Measurements from ENCODE around the gene SAFB.

SAFB gene

DNA sequence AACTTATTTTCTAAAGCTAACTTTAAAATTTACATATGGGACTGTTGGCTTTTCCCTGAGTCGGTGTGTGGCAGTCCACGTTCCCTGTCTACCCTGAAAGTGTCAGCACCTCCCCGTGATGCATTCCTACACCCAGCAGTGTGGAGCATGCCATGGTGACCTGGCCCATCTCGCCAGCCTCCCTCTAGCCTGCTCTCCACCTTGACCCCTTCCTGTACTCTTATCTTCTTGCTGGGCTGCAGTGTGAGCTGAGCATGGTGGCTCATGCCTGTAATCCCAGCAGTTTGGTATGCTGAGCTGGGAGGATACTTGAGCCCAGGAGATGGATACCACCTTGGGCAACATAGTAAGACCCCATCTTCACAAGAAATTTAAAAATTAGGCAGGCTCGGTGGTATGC, 32.0 kb downstream of the SAFB start:
- Histone ChIP-seq H2BK5ac (ENCODE audit: low read length) (no peak overlapping the region), H3K9me3 (replicated peaks in 1 of 2; ENCODE audit: control insufficient read depth in 2 of 2, insufficient read depth in 1 of 2, low read depth in 1 of 2, low read length in 2 of 2) (no peaks in the 10 kb centered on the region), H3K23ac (ENCODE audit: low read depth, low read length, poor library complexity) (no peak overlapping the region), H3K9ac (ENCODE audit: low read depth, low read length, poor library complexity) (no peak overlapping the region), H3K4me1 (ENCODE audit: control insufficient read depth in 2 of 2, insufficient read depth in 1 of 2, low read depth in 1 of 2, low read length in 2 of 2) (no peaks in the 10 kb centered on the region), H3K4me3 (ENCODE audit: low read length in 2 of 2) (no peak overlapping the region), H2BK15ac (ENCODE audit: low read length) (no peak overlapping the region), H2BK12ac (ENCODE audit: low read length) (no peak overlapping the region), H3K79me1 (ENCODE audit: low read depth, low read length) (peaks cover 7% of the 10 kb centered on the region), H2BK120ac (ENCODE audit: low read depth, low read length) (no peak overlapping the region), H3K14ac (ENCODE audit: low read length) (no peak overlapping the region), H2AFZ (ENCODE audit: low read length) (no peak overlapping the region), H3K27ac (replicated peaks; ENCODE audit: low read length) (no peak overlapping the region), H2AK5ac (ENCODE audit: low read depth, low read length) (no peak overlapping the region), H4K91ac (ENCODE audit: low read depth, low read length, poor library complexity) (no peak overlapping the region), H3K4ac (ENCODE audit: low read length) (no peak overlapping the region), H3K4me2 (ENCODE audit: insufficient read depth, low read length, poor library complexity, severe bottlenecking) (no peak overlapping the region), H4K8ac (ENCODE audit: low read depth, low read length) (no peak overlapping the region), H3K36me3 (replicated peaks in 1 of 2; ENCODE audit: control insufficient read depth in 2 of 2, insufficient read depth in 2 of 2, low read length in 2 of 2) (peaks cover 59 to 95% of the 10 kb centered on the region in 2 donors), H3K27me3 (ENCODE audit: control insufficient read depth in 3 of 3, insufficient read depth in 3 of 3, low read depth in 1 of 3, low read length in 3 of 3) (no peaks in the 10 kb centered on the region), H3K18ac (ENCODE audit: low read length) (no peak overlapping the region)
- no CpG with 5 or more reads among the region's 5 CpGs for WGBS, 2 donors (ENCODE audit: extremely low coverage in 2 of 2, insufficient read length in 2 of 2, insufficient replicate concordance in 1 of 2)
- no peak for DNase-seq (ENCODE audit: low spot score)

DNA sequence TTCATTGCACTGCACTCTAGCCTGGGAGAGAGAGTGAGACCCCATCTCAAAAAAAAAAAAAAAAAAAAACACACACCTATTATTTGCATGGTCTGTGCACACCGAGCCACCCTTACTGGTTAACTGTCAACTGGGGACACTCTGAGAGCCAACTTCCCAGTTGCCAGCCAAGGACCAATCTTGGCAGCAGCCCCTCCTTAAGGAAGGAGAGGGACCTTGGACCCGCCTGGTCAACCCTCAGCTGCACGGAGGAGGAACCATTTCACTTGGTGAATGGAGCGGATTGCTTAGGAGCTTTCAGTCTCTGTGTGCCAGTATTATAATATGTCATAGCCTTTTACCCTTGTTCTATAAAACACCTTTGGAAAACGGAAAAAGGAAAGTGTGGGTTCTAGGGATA, 32.5 kb downstream of the SAFB start:
- Histone ChIP-seq H2AK5ac (ENCODE audit: low read depth, low read length) (no peak overlapping the region), H3K79me1 (ENCODE audit: low read depth, low read length) (peaks cover 7% of the 10 kb centered on the region), H4K91ac (ENCODE audit: low read depth, low read length, poor library complexity) (no peak overlapping the region), H3K4me1 (ENCODE audit: control insufficient read depth in 2 of 2, insufficient read depth in 1 of 2, low read depth in 1 of 2, low read length in 2 of 2) (no peaks in the 10 kb centered on the region), H3K36me3 (replicated peaks in 1 of 2; ENCODE audit: control insufficient read depth in 2 of 2, insufficient read depth in 2 of 2, low read length in 2 of 2) (peaks cover 57 to 95% of the 10 kb centered on the region in 2 donors), H4K8ac (ENCODE audit: low read depth, low read length) (no peak overlapping the region), H3K27me3 (ENCODE audit: control insufficient read depth in 3 of 3, insufficient read depth in 3 of 3, low read depth in 1 of 3, low read length in 3 of 3) (no peaks in the 10 kb centered on the region), H2BK12ac (ENCODE audit: low read length) (no peak overlapping the region), H3K9me3 (replicated peaks in 1 of 2; ENCODE audit: control insufficient read depth in 2 of 2, insufficient read depth in 1 of 2, low read depth in 1 of 2, low read length in 2 of 2) (no peaks in the 10 kb centered on the region), H2AFZ (ENCODE audit: low read length) (no peak overlapping the region), H2BK15ac (ENCODE audit: low read length) (no peak overlapping the region), H2BK120ac (ENCODE audit: low read depth, low read length) (no peak overlapping the region), H3K4me2 (ENCODE audit: insufficient read depth, low read length, poor library complexity, severe bottlenecking) (no peak overlapping the region), H3K27ac (replicated peaks; ENCODE audit: low read length) (no peak overlapping the region), H3K4ac (ENCODE audit: low read length) (no peak overlapping the region), H2BK5ac (ENCODE audit: low read length) (no peak overlapping the region), H3K14ac (ENCODE audit: low read length) (no peak overlapping the region), H3K23ac (ENCODE audit: low read depth, low read length, poor library complexity) (no peak overlapping the region), H3K4me3 (ENCODE audit: low read length in 2 of 2) (no peak overlapping the region), H3K18ac (ENCODE audit: low read length) (no peak overlapping the region), H3K9ac (ENCODE audit: low read depth, low read length, poor library complexity) (no peak overlapping the region)
- no CpG with 5 or more reads among the region's 5 CpGs for WGBS, 2 donors (ENCODE audit: extremely low coverage in 2 of 2, insufficient read length in 2 of 2, insufficient replicate concordance in 1 of 2)
- DNase-seq (ENCODE audit: low spot score) = no peak

DNA sequence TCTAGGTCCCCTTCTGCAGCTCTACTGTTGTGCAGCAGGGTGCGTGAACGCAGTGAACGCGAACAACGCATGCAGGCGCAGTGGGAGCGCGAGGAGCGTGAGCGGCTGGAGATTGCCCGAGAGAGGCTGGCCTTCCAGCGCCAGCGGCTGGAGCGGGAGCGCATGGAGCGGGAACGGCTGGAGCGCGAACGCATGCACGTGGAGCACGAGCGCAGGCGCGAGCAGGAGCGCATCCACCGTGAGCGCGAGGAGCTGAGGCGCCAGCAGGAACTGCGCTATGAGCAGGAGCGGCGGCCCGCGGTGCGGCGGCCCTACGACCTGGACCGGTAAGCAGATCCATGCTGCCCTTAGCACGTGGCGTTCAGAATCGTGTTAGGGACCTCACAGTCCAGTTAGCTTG, 38.6 kb downstream of the SAFB start:
- Histone ChIP-seq H2BK15ac (ENCODE audit: low read length) (no peak overlapping the region), H3K79me1 (ENCODE audit: low read depth, low read length) (peaks cover 4% of the 10 kb centered on the region), H3K14ac (ENCODE audit: low read length) (no peak overlapping the region), H3K9me3 (replicated peaks in 1 of 2; ENCODE audit: control insufficient read depth in 2 of 2, insufficient read depth in 1 of 2, low read depth in 1 of 2, low read length in 2 of 2) (no peaks in the 10 kb centered on the region), H4K8ac (ENCODE audit: low read depth, low read length) (no peak overlapping the region), H3K27ac (replicated peaks; ENCODE audit: low read length) (no peak overlapping the region), H2AFZ (ENCODE audit: low read length) (no peak overlapping the region), H3K23ac (ENCODE audit: low read depth, low read length, poor library complexity) (peak overlapping the region; percentile 73), H4K91ac (ENCODE audit: low read depth, low read length, poor library complexity) (no peak overlapping the region), H3K27me3 (ENCODE audit: control insufficient read depth in 3 of 3, insufficient read depth in 3 of 3, low read depth in 1 of 3, low read length in 3 of 3) (no peaks in the 10 kb centered on the region), H3K18ac (ENCODE audit: low read length) (no peak overlapping the region), H3K4me3 (ENCODE audit: low read length in 2 of 2) (no peak overlapping the region), H2BK12ac (ENCODE audit: low read length) (peak overlapping the region; percentile 10), H3K4me1 (ENCODE audit: control insufficient read depth in 2 of 2, insufficient read depth in 1 of 2, low read depth in 1 of 2, low read length in 2 of 2) (no peaks in the 10 kb centered on the region), H3K4ac (ENCODE audit: low read length) (no peak overlapping the region), H2BK120ac (ENCODE audit: low read depth, low read length) (no peak overlapping the region), H2BK5ac (ENCODE audit: low read length) (no peak overlapping the region), H2AK5ac (ENCODE audit: low read depth, low read length) (no peak overlapping the region), H3K36me3 (replicated peaks in 1 of 2; ENCODE audit: control insufficient read depth in 2 of 2, insufficient read depth in 2 of 2, low read length in 2 of 2) (peaks cover 61 to 94% of the 10 kb centered on the region in 2 donors), H3K4me2 (ENCODE audit: insufficient read depth, low read length, poor library complexity, severe bottlenecking) (no peak overlapping the region), H3K9ac (ENCODE audit: low read depth, low read length, poor library complexity) (no peak overlapping the region)
- no peak for DNase-seq (ENCODE audit: low spot score)
- no CpG with 5 or more reads among the region's 42 CpGs for WGBS, 2 donors (ENCODE audit: extremely low coverage in 2 of 2, insufficient read length in 2 of 2, insufficient replicate concordance in 1 of 2)

DNA sequence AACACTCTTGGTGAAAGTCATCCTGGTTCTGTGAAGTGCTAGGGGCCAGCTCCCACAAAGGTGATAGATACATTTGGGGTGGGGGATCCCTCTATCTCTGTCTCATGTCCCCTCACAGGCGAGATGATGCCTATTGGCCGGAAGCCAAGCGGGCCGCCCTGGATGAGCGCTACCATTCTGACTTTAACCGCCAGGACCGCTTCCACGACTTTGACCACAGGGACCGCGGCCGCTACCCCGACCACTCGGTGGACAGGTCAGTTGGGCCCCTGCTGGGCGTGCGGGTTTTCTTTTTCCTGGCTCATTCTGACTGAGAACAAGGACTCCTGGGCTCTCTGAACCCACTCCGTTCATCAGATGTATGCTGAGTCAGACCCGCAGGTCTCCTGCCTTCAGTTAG, 41.0 kb downstream of the SAFB start:
- H4K91ac ChIP-seq (ENCODE audit: low read depth, low read length, poor library complexity) = no peak overlapping the region
- no peak overlapping the region for H2BK12ac ChIP-seq (ENCODE audit: low read length)
- H3K4me1 ChIP-seq (ENCODE audit: control insufficient read depth in 2 of 2, insufficient read depth in 1 of 2, low read depth in 1 of 2, low read length in 2 of 2) = peaks cover 0 to 4% of the 10 kb centered on the region in 2 donors
- peaks cover 65 to 96% of the 10 kb centered on the region in 2 donors for H3K36me3 ChIP-seq (replicated peaks in 1 of 2; ENCODE audit: control insufficient read depth in 2 of 2, insufficient read depth in 2 of 2, low read length in 2 of 2)
- H2BK120ac ChIP-seq (ENCODE audit: low read depth, low read length) = no peak overlapping the region
- H2AFZ ChIP-seq (ENCODE audit: low read length) = no peak overlapping the region
- no peak overlapping the region for H2BK15ac ChIP-seq (ENCODE audit: low read length)
- no peaks in the 10 kb centered on the region for H3K27me3 ChIP-seq (ENCODE audit: control insufficient read depth in 3 of 3, insufficient read depth in 3 of 3, low read depth in 1 of 3, low read length in 3 of 3)
- no peak overlapping the region for H3K27ac ChIP-seq (replicated peaks; ENCODE audit: low read length)
- peaks cover 4% of the 10 kb centered on the region for H3K79me1 ChIP-seq (ENCODE audit: low read depth, low read length)
- no peak overlapping the region for H3K23ac ChIP-seq (ENCODE audit: low read depth, low read length, poor library complexity)
- H4K8ac ChIP-seq (ENCODE audit: low read depth, low read length) = no peak overlapping the region
- H3K18ac ChIP-seq (ENCODE audit: low read length) = no peak overlapping the region
- no CpG with 5 or more reads among the region's 17 CpGs for WGBS, 2 donors (ENCODE audit: extremely low coverage in 2 of 2, insufficient read length in 2 of 2, insufficient replicate concordance in 1 of 2)
- no peak overlapping the region for H2AK5ac ChIP-seq (ENCODE audit: low read depth, low read length)
- no peaks in the 10 kb centered on the region for H3K9me3 ChIP-seq (replicated peaks in 1 of 2; ENCODE audit: control insufficient read depth in 2 of 2, insufficient read depth in 1 of 2, low read depth in 1 of 2, low read length in 2 of 2)
- no peak overlapping the region for H3K4me3 ChIP-seq (ENCODE audit: low read length in 2 of 2)
- no peak overlapping the region for H3K4ac ChIP-seq (ENCODE audit: low read length)
- no peak overlapping the region for H3K4me2 ChIP-seq (ENCODE audit: insufficient read depth, low read length, poor library complexity, severe bottlenecking)
- H3K14ac ChIP-seq (ENCODE audit: low read length) = no peak overlapping the region
- no peak overlapping the region for H2BK5ac ChIP-seq (ENCODE audit: low read length)
- DNase-seq (ENCODE audit: low spot score) = no peak
- no peak overlapping the region for H3K9ac ChIP-seq (ENCODE audit: low read depth, low read length, poor library complexity)

Data from neuronal stem cell (in vitro differentiated cells).